ENCODE results near the gene C1orf21. TPM values are rescaled to one million over a fixed set of nuclear protein-coding genes. Genes with fewer than 3 reads are reported as not detected.

The C1orf21 gene
- total RNA-seq, 1 donor from 2014 or later: 0.09 TPM

- DNase-seq (no peak), ATAC-seq (ENCODE audit: low read depth) (no peak)
- Mint-ChIP-seq H3K4me3 (no peak overlapping the region), H3K36me3 (ENCODE audit: low read depth) (no peaks in the 10 kb centered on the region), H3K27me3 (peaks cover 15% of the 10 kb centered on the region), H3K27ac (no peak overlapping the region), H3K9me3 (peaks cover 2% of the 10 kb centered on the region), H3K4me1 (no peaks in the 10 kb centered on the region)
- intact Hi-C loops (cut with micrococcal nuclease): no loop called here
- CTCF ChIA-PET: no interaction called here
- POLR2A ChIA-PET: no interaction called here
- TF ChIP-seq CTCF (IDR thresholded peaks at IDR 0.05): no peak
Measured at GRCh38 chr1:184646824-184647223, 260.0 kb downstream of the C1orf21 start.

DNA sequence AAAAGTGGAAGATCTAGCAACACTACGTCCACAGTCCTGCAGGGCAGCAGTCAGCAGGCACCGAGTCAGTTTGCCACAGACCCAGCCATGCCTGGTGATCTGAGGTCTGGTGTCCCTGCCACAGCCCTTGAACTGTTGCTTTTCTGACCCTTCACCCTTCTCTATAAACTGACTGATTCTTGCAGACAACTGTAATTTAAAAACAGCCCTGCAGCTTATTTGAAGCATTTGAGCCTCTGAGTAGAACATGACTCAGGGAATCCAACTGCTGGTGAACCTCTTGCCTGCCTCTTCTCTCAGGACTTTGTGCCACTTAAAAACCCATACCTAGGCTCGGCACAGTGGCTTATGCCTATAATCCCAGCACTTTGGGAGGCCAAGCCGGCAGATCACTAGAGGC, 260.6 kb downstream of the C1orf21 start:
- POLR2A ChIA-PET: no interaction called here
- no peak for TF ChIP-seq CTCF (IDR thresholded peaks at IDR 0.05)
- ATAC-seq (ENCODE audit: low read depth) (no peak), DNase-seq (no peak)
- Mint-ChIP-seq H3K36me3 (ENCODE audit: low read depth) (no peaks in the 10 kb centered on the region), H3K27ac (no peak overlapping the region), H3K4me3 (no peak overlapping the region), H3K9me3 (peaks cover 2% of the 10 kb centered on the region), H3K4me1 (no peaks in the 10 kb centered on the region), H3K27me3 (peaks cover 9% of the 10 kb centered on the region)
- intact Hi-C loops (cut with micrococcal nuclease): no loop called here
- CTCF ChIA-PET: no interaction called here

DNA sequence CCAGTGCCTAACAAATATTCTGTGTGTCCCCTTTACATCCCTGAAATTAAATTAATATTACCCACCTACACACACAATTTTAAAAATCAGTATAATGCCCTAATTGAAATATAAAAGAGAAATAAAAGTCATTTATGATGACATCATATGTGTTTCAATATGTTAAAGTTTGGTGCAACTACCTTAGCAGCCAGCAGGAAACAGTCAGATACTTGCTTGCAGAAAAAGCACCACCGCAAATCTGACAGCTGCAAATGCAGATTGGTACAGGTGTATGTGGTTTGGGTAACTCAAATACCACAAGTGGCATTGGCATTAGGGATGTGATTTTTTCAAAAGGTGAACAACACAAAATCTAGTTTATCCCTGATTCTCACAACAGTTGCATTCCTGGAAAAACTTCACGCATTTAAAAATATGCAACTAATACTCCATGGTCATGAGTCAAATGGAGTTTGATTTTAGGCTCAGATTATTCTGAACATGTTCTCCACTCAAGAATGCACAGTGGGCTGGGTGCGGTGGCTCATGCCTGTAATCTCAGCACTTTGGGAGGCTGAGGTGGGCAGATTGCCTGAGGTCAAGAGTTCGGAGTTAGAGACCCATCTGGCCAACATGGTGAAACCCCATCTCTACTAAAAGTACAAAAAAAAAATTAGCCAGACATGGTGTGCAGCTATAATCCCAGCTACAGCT, 261.5 kb downstream of the C1orf21 start:
- intact Hi-C loops (cut with micrococcal nuclease): no loop called here
- ChIA-PET CTCF (no interaction called here), POLR2A (no interaction called here)
- DNase-seq (no peak), ATAC-seq (ENCODE audit: low read depth) (no peak)
- H3K9me3 Mint-ChIP-seq: peaks cover 2% of the 10 kb centered on the region
- peaks cover 6% of the 10 kb centered on the region for H3K27me3 Mint-ChIP-seq
- no peaks in the 10 kb centered on the region for H3K4me1 Mint-ChIP-seq
- no peak overlapping the region for H3K4me3 Mint-ChIP-seq
- TF ChIP-seq CTCF (IDR thresholded peaks at IDR 0.05): no peak
- no peak overlapping the region for H3K27ac Mint-ChIP-seq
- no peaks in the 10 kb centered on the region for H3K36me3 Mint-ChIP-seq (ENCODE audit: low read depth)

GRCh38 chr1:184648856-184649201, 262.0 kb downstream of the C1orf21 start:
- no peak for TF ChIP-seq CTCF (IDR thresholded peaks at IDR 0.05)
- CTCF ChIA-PET: no interaction called here
- Mint-ChIP-seq H3K4me1 (no peaks in the 10 kb centered on the region), H3K36me3 (ENCODE audit: low read depth) (no peaks in the 10 kb centered on the region), H3K27me3 (peaks cover 5% of the 10 kb centered on the region), H3K4me3 (no peak overlapping the region), H3K27ac (no peak overlapping the region), H3K9me3 (peaks cover 2% of the 10 kb centered on the region)
- no peak for ATAC-seq (ENCODE audit: low read depth)
- no peak for DNase-seq
- POLR2A ChIA-PET: no interaction called here
- intact Hi-C loops (cut with micrococcal nuclease): no loop called here

DNA sequence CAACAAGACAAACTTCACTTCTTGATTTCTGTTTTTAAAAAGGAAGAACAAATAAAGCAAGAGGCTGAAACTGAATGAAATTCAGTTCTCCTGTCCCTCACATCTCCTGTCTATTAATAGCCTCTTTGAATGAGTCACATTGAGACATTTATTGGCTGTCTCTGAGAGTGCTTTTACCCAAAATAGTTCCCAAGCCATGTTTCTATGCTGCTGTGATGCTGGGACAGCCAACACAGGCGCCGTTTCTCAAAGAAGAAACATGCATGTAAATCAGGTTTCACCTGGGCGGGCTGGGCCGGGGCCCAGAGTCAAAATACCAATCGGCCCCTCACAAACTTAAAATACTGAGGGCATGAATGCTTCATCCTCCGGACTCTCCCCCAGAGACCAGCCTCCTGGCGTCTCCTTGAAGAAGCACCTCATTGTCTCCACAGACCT, 262.6 kb downstream of the C1orf21 start:
- POLR2A ChIA-PET: no interaction called here
- Mint-ChIP-seq H3K4me3 (no peak overlapping the region), H3K9me3 (peaks cover 2% of the 10 kb centered on the region), H3K27me3 (peaks cover 3% of the 10 kb centered on the region), H3K27ac (no peak overlapping the region), H3K4me1 (no peaks in the 10 kb centered on the region), H3K36me3 (ENCODE audit: low read depth) (no peaks in the 10 kb centered on the region)
- CTCF ChIA-PET: no interaction called here
- TF ChIP-seq CTCF (IDR thresholded peaks at IDR 0.05): no peak
- intact Hi-C loops (cut with micrococcal nuclease): no loop called here
- ATAC-seq (ENCODE audit: low read depth) (no peak), DNase-seq (no peak)
